ENCODE measurements around the gene DPH1. TPM values are rescaled to one million over a fixed set of nuclear protein-coding genes. Genes with fewer than 3 reads are reported as not detected.

DPH1 gene
- total and polyA plus RNA-seq, 4 donors, result 9.8 to 24.6 (median 19.4) TPM

DNA sequence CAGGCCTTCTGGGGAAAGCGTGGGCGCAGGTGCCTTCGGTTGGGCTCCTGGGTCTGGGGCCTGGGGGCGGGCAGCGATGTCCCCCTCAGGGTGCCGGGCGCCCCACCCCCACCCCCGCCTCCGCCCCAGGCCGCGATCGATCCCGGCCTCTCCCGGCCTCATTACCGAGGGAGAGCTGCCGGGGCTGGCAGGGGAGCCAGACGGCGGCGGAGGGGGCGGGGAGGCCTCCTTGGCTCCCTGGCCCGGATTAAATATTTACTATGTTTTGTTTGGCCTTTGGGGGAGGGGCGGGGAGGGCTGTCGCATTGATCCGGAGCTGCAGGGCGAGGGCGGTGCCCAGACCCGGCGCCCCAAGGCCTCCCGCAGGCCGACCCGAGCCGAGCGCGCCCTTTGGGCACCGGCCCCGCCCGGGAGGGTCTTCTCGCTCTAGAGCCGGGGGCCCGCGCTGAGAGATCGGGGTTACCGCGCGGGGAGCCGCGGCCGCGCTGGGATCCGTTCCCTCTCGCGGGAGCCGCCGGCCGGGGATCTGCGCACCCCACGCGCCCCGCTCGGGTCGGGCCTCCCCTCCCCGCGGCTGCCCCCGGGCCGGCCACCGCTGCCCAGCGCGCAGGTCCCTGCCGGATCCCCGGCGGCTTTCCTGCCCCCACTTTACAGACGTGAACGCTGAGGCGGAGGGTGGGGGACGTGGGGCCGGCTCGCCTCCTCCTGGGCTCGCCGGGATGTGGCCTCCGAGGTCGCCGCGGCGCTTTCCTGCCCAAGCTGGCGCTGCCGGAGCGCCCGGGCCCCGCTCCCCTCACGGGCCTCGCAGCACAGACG, 31.8 kb upstream of the DPH1 start:
- Histone ChIP-seq H3K4me3 (ENCODE audit: low read depth in 1 of 3, low read length in 3 of 3) (peak overlapping the region in 2 of 3 donors; percentile 57 to 82), H3K9me3 (ENCODE audit: control insufficient read depth in 4 of 4, low read length in 3 of 4) (no peaks in the 10 kb centered on the region), H3K27ac (ENCODE audit: low read depth in 1 of 2, low read length in 2 of 2) (peak overlapping the region; percentile 80 to 83), H3K4me1 (ENCODE audit: control insufficient read depth in 4 of 4, insufficient read depth in 4 of 4, low read length in 3 of 4) (peaks cover 29 to 79% (median 59%) of the 10 kb centered on the region in 4 donors), H3K27me3 (ENCODE audit: control insufficient read depth in 4 of 4, insufficient read depth in 4 of 4, low read length in 3 of 4) (no peaks in the 10 kb centered on the region), H3K36me3 (ENCODE audit: control insufficient read depth in 4 of 4, insufficient read depth in 3 of 4, low read depth in 1 of 4, low read length in 3 of 4) (no peaks in the 10 kb centered on the region), H3K9ac (ENCODE audit: low read depth in 1 of 2, low read length in 2 of 2) (no peak overlapping the region)
- whole genome bisulfite sequencing, result 3% methylated on average over 92 of the region's 92 CpGs
- peak; percentile 78 for DNase-seq (ENCODE audit: low spot score)
- TF ChIP-seq JUND (IDR thresholded peaks at IDR 0.05) (peak in 1 of 2 donors; percentile 20), YY1 (IDR thresholded peaks at IDR 0.05) (peak; percentile 26), FOXA2 (IDR thresholded peaks at IDR 0.05) (no peak), RXRA (IDR thresholded peaks at IDR 0.05) (peak in 1 of 2 donors; percentile 66), RAD21 (IDR thresholded peaks at IDR 0.05) (peak in 1 of 2 donors; percentile 20), TAF1 (conservative IDR thresholded peaks at IDR 0.05) (no peak), EGR1 (IDR thresholded peaks at IDR 0.05; ENCODE audit: low read depth in 2 of 2) (peak in 1 of 2 donors; percentile 38), HNF4A (conservative IDR thresholded peaks at IDR 0.05) (peak in 1 of 2 donors; percentile 52), SP1 (IDR thresholded peaks at IDR 0.05) (peak; percentile 61)
- TF ChIP-seq, protein P1, sequence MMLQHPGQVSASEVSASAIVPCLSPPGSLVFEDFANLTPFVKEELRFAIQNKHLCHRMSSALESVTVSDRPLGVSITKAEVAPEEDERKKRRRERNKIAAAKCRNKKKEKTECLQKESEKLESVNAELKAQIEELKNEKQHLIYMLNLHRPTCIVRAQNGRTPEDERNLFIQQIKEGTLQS (IDR thresholded peaks at IDR 0.05), result no peak
- TF ChIP-seq, protein P2, sequence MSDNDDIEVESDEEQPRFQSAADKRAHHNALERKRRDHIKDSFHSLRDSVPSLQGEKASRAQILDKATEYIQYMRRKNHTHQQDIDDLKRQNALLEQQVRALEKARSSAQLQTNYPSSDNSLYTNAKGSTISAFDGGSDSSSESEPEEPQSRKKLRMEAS (IDR thresholded peaks at IDR 0.05), result no peak

DNA sequence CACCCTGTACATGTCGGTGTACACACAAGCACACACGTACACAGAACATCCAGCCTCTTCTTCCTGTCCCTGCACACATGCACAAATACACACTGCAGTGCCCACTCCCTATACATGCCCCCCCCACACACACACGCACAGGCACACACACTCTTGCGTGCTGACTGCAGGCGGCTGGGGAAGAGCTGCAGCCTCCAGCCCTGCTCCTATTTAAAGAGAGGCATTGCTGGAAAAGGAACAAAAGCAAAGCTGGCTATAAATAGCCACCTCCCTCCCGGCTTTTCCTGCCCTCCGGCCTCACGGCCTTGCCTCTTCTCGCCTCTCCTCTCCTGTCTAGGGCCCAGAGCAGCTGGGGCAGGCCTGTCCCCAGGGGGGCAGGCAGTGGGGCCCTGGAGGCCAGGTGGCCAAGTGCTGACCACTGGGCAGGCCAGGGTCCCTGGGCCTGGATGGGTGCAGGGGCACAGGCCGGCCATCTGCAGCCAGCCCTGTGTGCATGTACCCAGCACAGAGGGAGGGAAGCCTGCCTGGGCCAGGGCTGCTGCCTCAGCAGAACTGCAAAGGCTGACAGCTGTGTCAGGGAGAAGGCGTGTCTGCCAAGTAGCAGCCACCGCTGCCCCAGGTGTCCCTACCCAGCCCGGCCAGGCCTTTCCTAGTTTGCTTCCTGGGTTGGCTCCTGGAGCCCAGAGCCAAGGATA, 30.2 kb upstream of the DPH1 start:
- H3K4me3 ChIP-seq (ENCODE audit: low read depth in 1 of 3, low read length in 3 of 3), result no peak overlapping the region
- DNase-seq (ENCODE audit: low spot score), result no peak
- TF ChIP-seq, protein P1 (IDR thresholded peaks at IDR 0.05), result no peak
- TF ChIP-seq NR2F2 (IDR thresholded peaks at IDR 0.05), result peak; percentile 2
- no peak for TF ChIP-seq FOXA1 (IDR thresholded peaks at IDR 0.05)
- TF ChIP-seq FOXA2 (IDR thresholded peaks at IDR 0.05), result no peak
- TF ChIP-seq JUND (IDR thresholded peaks at IDR 0.05), result no peak
- TF ChIP-seq RXRA (IDR thresholded peaks at IDR 0.05), result peak; percentile 10 to 23
- peak in 1 of 2 donors; percentile 14 for TF ChIP-seq RAD21 (IDR thresholded peaks at IDR 0.05)
- TF ChIP-seq SP1 (IDR thresholded peaks at IDR 0.05), result peak; percentile 35
- TF ChIP-seq TAF1 (conservative IDR thresholded peaks at IDR 0.05), result no peak
- TF ChIP-seq, protein P2 (IDR thresholded peaks at IDR 0.05), result no peak
- peak; percentile 15 for TF ChIP-seq YY1 (IDR thresholded peaks at IDR 0.05)
- TF ChIP-seq HNF4A (conservative IDR thresholded peaks at IDR 0.05), result peak in 1 of 2 donors; percentile 16
- TF ChIP-seq, protein P3, sequence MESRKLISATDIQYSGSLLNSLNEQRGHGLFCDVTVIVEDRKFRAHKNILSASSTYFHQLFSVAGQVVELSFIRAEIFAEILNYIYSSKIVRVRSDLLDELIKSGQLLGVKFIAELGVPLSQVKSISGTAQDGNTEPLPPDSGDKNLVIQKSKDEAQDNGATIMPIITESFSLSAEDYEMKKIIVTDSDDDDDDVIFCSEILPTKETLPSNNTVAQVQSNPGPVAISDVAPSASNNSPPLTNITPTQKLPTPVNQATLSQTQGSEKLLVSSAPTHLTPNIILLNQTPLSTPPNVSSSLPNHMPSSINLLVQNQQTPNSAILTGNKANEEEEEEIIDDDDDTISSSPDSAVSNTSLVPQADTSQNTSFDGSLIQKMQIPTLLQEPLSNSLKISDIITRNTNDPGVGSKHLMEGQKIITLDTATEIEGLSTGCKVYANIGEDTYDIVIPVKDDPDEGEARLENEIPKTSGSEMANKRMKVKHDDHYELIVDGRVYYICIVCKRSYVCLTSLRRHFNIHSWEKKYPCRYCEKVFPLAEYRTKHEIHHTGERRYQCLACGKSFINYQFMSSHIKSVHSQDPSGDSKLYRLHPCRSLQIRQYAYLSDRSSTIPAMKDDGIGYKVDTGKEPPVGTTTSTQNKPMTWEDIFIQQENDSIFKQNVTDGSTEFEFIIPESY (IDR thresholded peaks at IDR 0.05), result no peak
- TF ChIP-seq EGR1 (IDR thresholded peaks at IDR 0.05; ENCODE audit: low read depth in 2 of 2), result no peak
- H3K36me3 ChIP-seq (ENCODE audit: control insufficient read depth in 4 of 4, insufficient read depth in 3 of 4, low read depth in 1 of 4, low read length in 3 of 4), result no peaks in the 10 kb centered on the region
- 13% methylated on average over 13 of the region's 13 CpGs for WGBS
- no peaks in the 10 kb centered on the region for H3K27me3 ChIP-seq (ENCODE audit: control insufficient read depth in 4 of 4, insufficient read depth in 4 of 4, low read length in 3 of 4)
- H3K27ac ChIP-seq (ENCODE audit: low read depth in 1 of 2, low read length in 2 of 2), result peak overlapping the region; percentile 28 to 56
- no peak overlapping the region for H3K9ac ChIP-seq (ENCODE audit: low read depth in 1 of 2, low read length in 2 of 2)
- H3K9me3 ChIP-seq (ENCODE audit: control insufficient read depth in 4 of 4, low read length in 3 of 4), result no peaks in the 10 kb centered on the region
- peaks cover 34 to 86% (median 68%) of the 10 kb centered on the region in 4 donors for H3K4me1 ChIP-seq (ENCODE audit: control insufficient read depth in 4 of 4, insufficient read depth in 4 of 4, low read length in 3 of 4)

Data from liver (tissue), 9 donors.